Activated T-helper 1 cell treated with anti-CD3 and anti-CD28 coated beads, Interleukin-2, amount 50 U/mL, for 16 hours (primary cell): ENCODE data around the gene GLCE.

Experiments
- DNase-seq, 2 donors: peaks; one replicate each; pipeline ENCODE4 v3.0.0-alpha.2; 2020; ENCODE audit warnings: low read depth in 1 of 2, low spot score in 1 of 2

The GLCE gene

GRCh38 chr15:69316291-69316690 lies 155.9 kb downstream of the GLCE start:
- DNase-seq, result no peak

DNA sequence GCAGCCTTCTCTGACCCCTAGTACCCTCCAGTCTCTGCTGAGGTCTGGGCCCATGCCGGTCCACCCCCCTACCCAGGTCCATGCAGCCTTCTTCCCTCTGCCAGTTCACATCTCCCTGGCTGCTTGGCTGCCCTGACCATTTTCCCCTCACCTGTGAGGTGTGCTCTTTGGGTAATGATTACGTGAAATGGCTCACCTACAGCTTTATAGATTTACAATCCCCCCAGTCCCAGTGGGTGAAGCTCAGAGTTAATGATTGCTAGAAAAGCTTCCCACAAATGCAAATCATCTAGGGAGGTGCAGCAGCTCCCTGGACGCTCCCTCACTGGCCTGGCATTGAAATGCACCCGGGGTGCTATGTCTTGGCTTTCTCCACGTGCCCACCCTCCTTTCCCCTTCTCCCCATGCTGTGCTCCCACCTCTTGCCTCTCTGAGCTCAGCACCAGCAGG lies 157.0 kb downstream of the GLCE start:
- no peak for DNase-seq

DNA sequence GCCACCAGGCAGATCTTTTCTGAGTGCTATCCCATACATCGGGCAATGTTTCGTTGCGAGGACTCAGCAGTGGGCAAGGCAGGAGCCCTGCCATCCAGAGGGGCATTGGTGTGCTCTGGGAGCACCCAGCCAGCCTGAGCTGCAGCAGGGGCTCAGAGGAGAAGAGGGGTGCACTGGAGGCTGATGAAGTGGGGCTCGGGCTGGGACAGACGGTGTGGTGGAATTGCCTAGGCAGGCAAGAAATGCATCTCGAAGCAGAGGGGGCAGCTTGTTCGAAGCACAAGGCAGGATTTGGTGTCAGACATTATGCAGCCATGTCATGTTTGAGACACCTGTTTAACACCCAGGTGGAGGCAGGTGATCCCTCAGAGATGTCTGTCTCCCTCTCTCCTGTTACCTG lies 157.6 kb downstream of the GLCE start:
- DNase-seq, result no peak

- no peak for DNase-seq
These were observed 159.2 kb downstream of the GLCE start for GRCh38 chr15:69319384-69320375.

GRCh38 chr15:69320977-69321554 lies 160.6 kb downstream of the GLCE start:
- DNase-seq, result no peak
